ENCODE measurements around the gene DMAC2L.

Gene DMAC2L

DNA sequence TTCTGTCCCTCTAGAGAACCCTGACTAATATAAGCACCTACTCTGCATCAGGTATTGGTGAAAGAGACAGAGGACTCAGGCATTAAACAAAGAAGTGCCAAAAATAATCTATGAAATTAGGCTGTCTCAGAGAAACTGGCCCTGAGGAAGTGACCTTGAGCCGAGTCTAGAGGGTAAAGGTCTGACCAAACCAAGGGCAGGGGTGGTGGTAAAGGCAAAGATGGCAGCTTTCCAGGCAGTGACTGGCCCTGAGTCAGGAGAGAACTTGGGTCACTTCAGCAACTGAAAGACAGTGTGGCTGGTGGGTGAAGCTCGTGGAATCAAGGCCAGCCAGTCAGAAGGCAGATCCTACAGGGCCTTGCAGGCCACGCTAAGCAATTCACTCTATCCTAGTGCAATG is 54.0 kb downstream of the DMAC2L start:
- no peaks in the 10 kb centered on the region; the same call in 1 of the 2 replicates for H3K9me3 ChIP-seq (ENCODE audit: control insufficient read depth, insufficient read depth, low read length)

DNA sequence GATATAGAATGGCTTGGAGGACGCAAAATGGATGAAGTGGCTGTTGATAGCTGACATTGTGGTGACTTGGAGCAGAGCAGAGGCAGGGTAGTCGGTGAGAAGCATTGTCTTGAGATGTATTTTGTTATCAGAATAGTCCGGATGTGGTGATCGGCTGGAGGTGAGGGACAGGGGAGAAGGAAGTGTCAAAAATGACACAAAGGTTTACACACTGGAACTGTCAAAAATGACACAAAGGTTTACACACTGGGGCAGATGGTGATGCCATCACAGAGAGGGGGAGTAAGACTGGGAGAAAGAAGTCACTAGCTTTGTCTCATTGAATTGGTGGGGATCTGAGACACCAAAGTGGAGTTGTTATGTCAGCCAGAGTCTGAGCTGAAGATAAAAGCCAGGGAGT is 54.5 kb downstream of the DMAC2L start:
- Histone ChIP-seq H3K27ac (ENCODE audit: low read depth, low read length) (no peak overlapping the region), H3F3A (ENCODE audit: control insufficient read depth, insufficient read depth) (no peaks in the 10 kb centered on the region), H3K36me3 (ENCODE audit: control insufficient read depth, low read length) (no peaks in the 10 kb centered on the region), H4K20me1 (ENCODE audit: control insufficient read depth, insufficient read depth, low read depth, low read length) (no peaks in the 10 kb centered on the region; the same call in 1 of the 2 replicates), H3K9me2 (replicated peaks; ENCODE audit: control insufficient read depth, low read length) (no peaks in the 10 kb centered on the region), H3K9me3 (ENCODE audit: control insufficient read depth, insufficient read depth, low read length) (no peaks in the 10 kb centered on the region; the same call in 1 of the 2 replicates), H3K27me3 (ENCODE audit: control insufficient read depth, low read length) (peaks cover 3% of the 10 kb centered on the region; the same call in 1 of the 2 replicates), H3K4me2 (ENCODE audit: low read length) (no peak overlapping the region), H3K4me1 (ENCODE audit: control insufficient read depth, low read length) (peaks cover 27% of the 10 kb centered on the region), H3K79me2 (ENCODE audit: control insufficient read depth, low read length) (no peaks in the 10 kb centered on the region), H3K4me3 (ENCODE audit: low read length) (no peak overlapping the region)
- TF ChIP-seq, protein P1, sequence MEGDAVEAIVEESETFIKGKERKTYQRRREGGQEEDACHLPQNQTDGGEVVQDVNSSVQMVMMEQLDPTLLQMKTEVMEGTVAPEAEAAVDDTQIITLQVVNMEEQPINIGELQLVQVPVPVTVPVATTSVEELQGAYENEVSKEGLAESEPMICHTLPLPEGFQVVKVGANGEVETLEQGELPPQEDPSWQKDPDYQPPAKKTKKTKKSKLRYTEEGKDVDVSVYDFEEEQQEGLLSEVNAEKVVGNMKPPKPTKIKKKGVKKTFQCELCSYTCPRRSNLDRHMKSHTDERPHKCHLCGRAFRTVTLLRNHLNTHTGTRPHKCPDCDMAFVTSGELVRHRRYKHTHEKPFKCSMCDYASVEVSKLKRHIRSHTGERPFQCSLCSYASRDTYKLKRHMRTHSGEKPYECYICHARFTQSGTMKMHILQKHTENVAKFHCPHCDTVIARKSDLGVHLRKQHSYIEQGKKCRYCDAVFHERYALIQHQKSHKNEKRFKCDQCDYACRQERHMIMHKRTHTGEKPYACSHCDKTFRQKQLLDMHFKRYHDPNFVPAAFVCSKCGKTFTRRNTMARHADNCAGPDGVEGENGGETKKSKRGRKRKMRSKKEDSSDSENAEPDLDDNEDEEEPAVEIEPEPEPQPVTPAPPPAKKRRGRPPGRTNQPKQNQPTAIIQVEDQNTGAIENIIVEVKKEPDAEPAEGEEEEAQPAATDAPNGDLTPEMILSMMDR (IDR thresholded peaks at IDR 0.05; ENCODE audit: low read depth, low read length, poor library complexity, severe bottlenecking): no peak
- no peak for TF ChIP-seq EZH2phosphoT487 (IDR thresholded peaks at IDR 0.05; ENCODE audit: borderline replicate concordance, low read length)

More for the DNA sequence above, 54.0 kb downstream of the DMAC2L start:
- no peaks in the 10 kb centered on the region; the same call in 1 of the 2 replicates for H4K20me1 ChIP-seq (ENCODE audit: control insufficient read depth, insufficient read depth, low read depth, low read length)
- no peaks in the 10 kb centered on the region for H3F3A ChIP-seq (ENCODE audit: control insufficient read depth, insufficient read depth)
- no peak overlapping the region for H3K4me3 ChIP-seq (ENCODE audit: low read length)
- H3K4me2 ChIP-seq (ENCODE audit: low read length): no peak overlapping the region
- H3K27ac ChIP-seq (ENCODE audit: low read depth, low read length): no peak overlapping the region
- H3K27me3 ChIP-seq (ENCODE audit: control insufficient read depth, low read length): peaks cover 3% of the 10 kb centered on the region; the same call in 1 of the 2 replicates
- H3K4me1 ChIP-seq (ENCODE audit: control insufficient read depth, low read length): peaks cover 27% of the 10 kb centered on the region
- no peaks in the 10 kb centered on the region for H3K9me2 ChIP-seq (replicated peaks; ENCODE audit: control insufficient read depth, low read length)
- H3K36me3 ChIP-seq (ENCODE audit: control insufficient read depth, low read length): no peaks in the 10 kb centered on the region
- TF ChIP-seq, protein P1 (IDR thresholded peaks at IDR 0.05; ENCODE audit: low read depth, low read length, poor library complexity, severe bottlenecking): no peak
- no peak for TF ChIP-seq EZH2phosphoT487 (IDR thresholded peaks at IDR 0.05; ENCODE audit: borderline replicate concordance, low read length)
- no peaks in the 10 kb centered on the region for H3K79me2 ChIP-seq (ENCODE audit: control insufficient read depth, low read length)

DNA sequence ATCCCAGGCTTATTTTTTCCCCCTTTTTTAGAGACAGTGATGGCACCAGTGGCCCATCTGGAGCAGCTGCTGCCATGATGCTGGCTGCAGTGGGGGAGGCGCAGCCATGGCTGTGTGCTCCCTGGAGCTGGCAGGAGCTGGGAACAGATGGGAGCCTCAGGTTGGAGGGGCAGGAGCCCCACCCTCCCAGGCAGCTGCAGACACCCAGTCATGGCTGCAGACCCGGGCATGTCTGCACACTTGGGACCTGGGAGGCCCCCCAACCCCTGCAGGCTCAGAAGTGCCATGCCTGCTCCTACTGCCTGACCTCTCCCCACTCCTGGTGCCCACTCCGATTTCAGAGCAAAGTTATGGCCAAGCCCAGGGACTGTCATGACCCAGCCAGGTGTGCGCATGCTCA is 59.4 kb downstream of the DMAC2L start:
- Histone ChIP-seq H3K9me3 (ENCODE audit: control insufficient read depth, insufficient read depth, low read length) (no peaks in the 10 kb centered on the region), H3F3A (ENCODE audit: control insufficient read depth, insufficient read depth) (no peaks in the 10 kb centered on the region), H4K20me1 (ENCODE audit: control insufficient read depth, insufficient read depth, low read depth, low read length) (no peaks in the 10 kb centered on the region; the same call in 1 of the 2 replicates), H3K9me2 (replicated peaks; ENCODE audit: control insufficient read depth, low read length) (no peaks in the 10 kb centered on the region), H3K4me1 (ENCODE audit: control insufficient read depth, low read length) (peaks cover 7% of the 10 kb centered on the region), H3K27me3 (ENCODE audit: control insufficient read depth, low read length) (no peaks in the 10 kb centered on the region), H3K36me3 (ENCODE audit: control insufficient read depth, low read length) (no peaks in the 10 kb centered on the region), H3K27ac (ENCODE audit: low read depth, low read length) (no peak overlapping the region), H3K79me2 (ENCODE audit: control insufficient read depth, low read length) (no peaks in the 10 kb centered on the region), H3K4me3 (ENCODE audit: low read length) (no peak overlapping the region), H3K4me2 (ENCODE audit: low read length) (no peak overlapping the region)
- no peak for TF ChIP-seq EZH2phosphoT487 (IDR thresholded peaks at IDR 0.05; ENCODE audit: borderline replicate concordance, low read length)
- TF ChIP-seq, protein P1 (IDR thresholded peaks at IDR 0.05; ENCODE audit: low read depth, low read length, poor library complexity, severe bottlenecking): no peak
